ENCODE measurements around the gene SIGLEC15.
"Not testable (repeated sequence)": the region's sequence is repeated elsewhere in the genome, so short reads cannot be mapped to it uniquely, and the experiment has no call there.

Gene SIGLEC15

DNA sequence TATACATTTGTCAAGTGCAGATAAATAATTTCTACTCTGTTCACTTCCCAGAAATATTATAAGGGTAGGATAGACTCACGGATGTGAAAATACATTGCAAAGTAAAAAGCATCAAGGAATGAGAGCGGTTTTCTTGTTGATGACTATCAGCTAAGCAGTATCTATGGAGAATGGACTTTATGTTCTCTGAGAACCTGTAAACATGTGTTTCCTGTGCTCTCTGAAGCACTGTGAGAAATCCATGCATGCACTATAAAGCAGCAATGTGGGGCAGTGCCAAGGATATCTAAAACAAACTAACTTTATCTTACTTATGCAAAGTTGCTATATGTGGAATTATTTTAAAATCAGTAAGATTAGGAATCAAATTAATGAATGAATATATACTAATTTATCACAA, 4.4 kb upstream of the SIGLEC15 start:
- DNase-seq (ENCODE audit: low read depth), result no peak

DNA sequence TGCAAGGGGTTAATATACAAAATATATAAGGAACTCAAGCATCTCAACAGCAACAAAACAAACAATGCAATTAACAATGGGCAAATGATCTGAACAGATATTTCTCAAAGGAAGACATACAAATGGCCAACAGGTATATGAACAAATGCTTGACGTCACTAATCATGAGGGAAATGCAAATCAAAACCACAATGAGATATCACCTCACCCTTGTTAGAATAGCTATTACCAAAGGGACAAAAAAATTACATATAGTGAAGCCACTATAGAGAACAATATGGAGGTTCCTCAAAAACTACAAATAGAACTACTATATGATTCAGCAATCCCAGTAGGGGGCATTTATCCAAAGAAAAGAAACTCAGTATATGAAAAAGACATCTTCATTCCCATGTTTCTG, 3.8 kb upstream of the SIGLEC15 start:
- no peaks in the 10 kb centered on the region for H3K27me3 ChIP-seq (replicated peaks; ENCODE audit: control insufficient read depth, insufficient read depth, low read length)
- no peak overlapping the region for H3K9ac ChIP-seq (ENCODE audit: low read length)
- DNase-seq (ENCODE audit: low read depth), result no peak
- H3K4me1 ChIP-seq (ENCODE audit: control insufficient read depth, insufficient read depth, low read length), result no peaks in the 10 kb centered on the region
- H3K4me3 ChIP-seq (ENCODE audit: low read length), result no peak overlapping the region
- no peaks in the 10 kb centered on the region for H3K9me3 ChIP-seq (ENCODE audit: control insufficient read depth, low read length)
- no peaks in the 10 kb centered on the region for H3K36me3 ChIP-seq (ENCODE audit: control insufficient read depth, insufficient read depth, low read length, severe bottlenecking)

More for the DNA sequence above, 4.4 kb upstream of the SIGLEC15 start:
- H3K4me3 ChIP-seq (ENCODE audit: low read length), result no peak overlapping the region
- H3K27me3 ChIP-seq (replicated peaks; ENCODE audit: control insufficient read depth, insufficient read depth, low read length), result no peaks in the 10 kb centered on the region
- H3K9ac ChIP-seq (ENCODE audit: low read length), result no peak overlapping the region
- H3K9me3 ChIP-seq (ENCODE audit: control insufficient read depth, low read length), result no peaks in the 10 kb centered on the region
- no peaks in the 10 kb centered on the region for H3K4me1 ChIP-seq (ENCODE audit: control insufficient read depth, insufficient read depth, low read length)
- no peaks in the 10 kb centered on the region for H3K36me3 ChIP-seq (ENCODE audit: control insufficient read depth, insufficient read depth, low read length, severe bottlenecking)

DNA sequence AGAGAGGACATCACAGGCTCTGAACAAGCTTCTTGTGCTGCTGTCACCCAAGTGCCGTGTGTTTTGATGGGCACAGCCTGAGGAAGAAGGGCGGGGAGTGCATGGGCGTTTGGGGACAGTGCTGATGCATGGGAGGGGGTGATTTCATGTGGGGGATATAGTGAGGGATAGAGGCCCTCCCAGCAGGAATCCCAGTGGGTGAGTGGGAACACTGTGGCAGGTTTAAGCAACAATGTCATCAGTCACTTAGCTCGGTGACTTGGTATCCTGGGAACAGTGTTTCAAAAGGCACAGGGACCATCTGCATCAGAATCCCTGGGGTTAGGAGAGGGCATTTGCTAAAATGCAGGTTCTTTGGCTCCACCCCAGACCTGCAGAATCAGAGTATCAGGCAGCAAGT, 609 bp downstream of the SIGLEC15 start:
- H3K36me3 ChIP-seq (ENCODE audit: control insufficient read depth, insufficient read depth, low read length, severe bottlenecking), result no peaks in the 10 kb centered on the region
- DNase-seq (ENCODE audit: low read depth), result no peak
- no peak overlapping the region for H3K9ac ChIP-seq (ENCODE audit: low read length)
- H3K9me3 ChIP-seq (ENCODE audit: control insufficient read depth, low read length), result no peaks in the 10 kb centered on the region
- H3K4me3 ChIP-seq (ENCODE audit: low read length), result no peak overlapping the region
- no peaks in the 10 kb centered on the region for H3K27me3 ChIP-seq (replicated peaks; ENCODE audit: control insufficient read depth, insufficient read depth, low read length)
- peaks cover 11% of the 10 kb centered on the region for H3K4me1 ChIP-seq (ENCODE audit: control insufficient read depth, insufficient read depth, low read length)

DNA sequence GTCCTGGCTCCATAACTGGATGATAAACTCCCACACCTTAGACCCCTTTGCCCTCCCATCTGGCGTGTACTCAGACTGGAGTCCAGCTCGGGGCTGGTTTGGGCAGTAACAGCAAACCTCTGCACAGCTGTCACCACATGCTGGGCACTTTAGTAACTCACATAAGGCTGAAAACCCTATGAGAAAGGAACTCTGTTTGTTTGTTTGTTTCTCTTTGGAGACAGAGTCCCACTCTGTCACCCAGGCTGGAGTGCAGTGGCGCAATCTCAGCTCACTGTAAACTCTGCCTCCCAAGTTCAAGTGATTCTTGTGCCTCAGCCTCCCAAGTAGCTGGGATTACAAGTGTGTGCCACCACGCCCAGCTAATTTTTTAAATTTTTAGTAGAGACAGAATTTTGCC, 1.2 kb downstream of the SIGLEC15 start:
- not testable (repeated sequence) for H3K9ac ChIP-seq (ENCODE audit: low read length); H3K9me3 ChIP-seq (ENCODE audit: control insufficient read depth, low read length); H3K27me3 ChIP-seq (replicated peaks; ENCODE audit: control insufficient read depth, insufficient read depth, low read length); H3K4me3 ChIP-seq (ENCODE audit: low read length); H3K36me3 ChIP-seq (ENCODE audit: control insufficient read depth, insufficient read depth, low read length, severe bottlenecking); DNase-seq (ENCODE audit: low read depth)
- H3K4me1 ChIP-seq (ENCODE audit: control insufficient read depth, insufficient read depth, low read length), result peaks cover 11% of the 10 kb centered on the region

DNA sequence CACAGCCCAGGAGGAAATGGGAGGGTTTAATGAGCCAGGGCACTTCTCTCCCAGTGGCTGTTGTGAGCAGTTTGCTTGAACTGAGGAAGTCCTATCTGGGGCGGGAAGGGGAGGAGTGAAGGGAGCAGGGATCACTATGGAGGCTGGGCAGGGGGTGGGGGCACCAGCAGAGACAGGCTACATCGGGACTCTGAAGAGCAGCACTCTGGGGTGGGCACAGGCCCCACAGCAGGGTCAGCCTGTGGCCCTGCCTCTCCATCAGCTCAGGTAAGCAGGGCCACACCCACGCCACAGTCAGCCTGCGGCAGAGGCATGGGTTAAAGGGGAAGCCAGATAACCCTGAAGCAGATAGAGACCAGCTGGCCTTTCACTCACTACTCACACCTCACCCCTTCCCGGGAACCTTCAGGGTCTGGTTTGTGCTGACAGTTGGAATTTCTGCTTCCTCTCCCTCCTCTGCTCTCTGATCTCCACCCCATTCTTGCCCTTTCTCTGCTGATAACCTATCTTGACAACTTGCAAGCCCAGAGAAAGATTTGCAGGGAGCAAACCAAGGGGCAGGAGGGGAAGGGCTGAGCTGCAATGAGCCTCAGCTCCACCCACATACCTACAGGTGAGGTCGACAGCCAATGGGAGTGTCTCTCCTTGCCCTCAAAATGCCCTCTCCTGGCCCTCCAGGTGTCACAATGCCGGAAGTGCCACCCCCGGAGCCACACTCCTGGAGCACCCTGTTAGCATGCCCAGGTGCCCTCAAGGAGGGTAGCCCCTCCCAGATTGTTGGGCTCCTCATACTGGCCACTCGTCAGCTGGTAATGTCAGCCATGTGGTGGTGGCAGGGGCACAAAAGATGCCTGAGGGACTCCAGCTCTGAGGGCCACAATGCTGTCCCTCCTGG, 3.7 kb downstream of the SIGLEC15 start:
- H3K9me3 ChIP-seq (ENCODE audit: control insufficient read depth, low read length), result no peaks in the 10 kb centered on the region
- peaks cover 11% of the 10 kb centered on the region for H3K4me1 ChIP-seq (ENCODE audit: control insufficient read depth, insufficient read depth, low read length)
- no peaks in the 10 kb centered on the region for H3K27me3 ChIP-seq (replicated peaks; ENCODE audit: control insufficient read depth, insufficient read depth, low read length)
- no peak overlapping the region for H3K9ac ChIP-seq (ENCODE audit: low read length)
- no peaks in the 10 kb centered on the region for H3K36me3 ChIP-seq (ENCODE audit: control insufficient read depth, insufficient read depth, low read length, severe bottlenecking)
- no peak overlapping the region for H3K4me3 ChIP-seq (ENCODE audit: low read length)
- DNase-seq (ENCODE audit: low read depth), result no peak

DNA sequence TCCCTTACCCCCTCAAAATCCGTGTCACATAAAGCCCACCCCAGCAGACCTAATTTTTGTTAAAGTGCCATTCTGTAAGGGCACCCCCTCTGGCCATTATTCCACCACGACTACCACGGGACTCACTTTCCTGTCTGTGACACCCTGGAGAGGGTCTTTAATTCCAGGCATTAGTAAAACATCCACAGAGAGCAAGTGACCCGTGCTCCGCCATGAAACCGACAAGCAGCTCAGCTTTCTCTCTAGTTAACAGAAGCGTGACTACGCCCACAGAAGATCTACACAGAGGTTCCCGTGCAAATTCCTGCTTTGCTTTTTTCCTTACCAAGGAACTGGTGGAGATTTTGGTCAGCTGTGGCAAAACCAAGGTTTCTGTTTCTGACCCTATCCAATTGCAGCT, 4.4 kb downstream of the SIGLEC15 start:
- DNase-seq (ENCODE audit: low read depth), result no peak
- Histone ChIP-seq H3K27me3 (replicated peaks; ENCODE audit: control insufficient read depth, insufficient read depth, low read length) (no peaks in the 10 kb centered on the region), H3K9me3 (ENCODE audit: control insufficient read depth, low read length) (no peaks in the 10 kb centered on the region), H3K36me3 (ENCODE audit: control insufficient read depth, insufficient read depth, low read length, severe bottlenecking) (no peaks in the 10 kb centered on the region), H3K4me1 (ENCODE audit: control insufficient read depth, insufficient read depth, low read length) (peaks cover 11% of the 10 kb centered on the region), H3K9ac (ENCODE audit: low read length) (no peak overlapping the region), H3K4me3 (ENCODE audit: low read length) (no peak overlapping the region)

DNA sequence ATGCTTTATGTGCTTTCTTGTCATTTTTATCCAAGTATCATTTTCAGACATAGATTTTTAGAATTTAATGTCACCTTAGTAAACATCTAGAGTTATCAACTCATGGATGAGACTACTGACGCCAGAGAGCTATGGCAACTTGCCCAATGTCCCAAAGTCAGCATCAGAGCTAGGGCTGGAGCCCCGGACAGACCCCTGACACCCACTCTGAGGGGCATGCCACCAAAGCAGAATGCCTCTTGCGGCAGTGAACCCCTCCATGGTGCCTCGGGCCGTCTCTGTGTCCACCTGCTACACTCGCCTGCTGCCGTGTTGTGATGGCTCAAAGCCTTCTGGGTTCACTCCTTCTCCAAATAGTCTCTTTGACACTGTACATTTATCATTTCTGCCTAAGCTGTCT, 5.4 kb downstream of the SIGLEC15 start:
- no peaks in the 10 kb centered on the region for H3K27me3 ChIP-seq (replicated peaks; ENCODE audit: control insufficient read depth, insufficient read depth, low read length)
- no peak overlapping the region for H3K4me3 ChIP-seq (ENCODE audit: low read length)
- no peaks in the 10 kb centered on the region for H3K9me3 ChIP-seq (ENCODE audit: control insufficient read depth, low read length)
- peaks cover 11% of the 10 kb centered on the region for H3K4me1 ChIP-seq (ENCODE audit: control insufficient read depth, insufficient read depth, low read length)
- DNase-seq (ENCODE audit: low read depth), result no peak
- H3K9ac ChIP-seq (ENCODE audit: low read length), result no peak overlapping the region
- no peaks in the 10 kb centered on the region for H3K36me3 ChIP-seq (ENCODE audit: control insufficient read depth, insufficient read depth, low read length, severe bottlenecking)

DNA sequence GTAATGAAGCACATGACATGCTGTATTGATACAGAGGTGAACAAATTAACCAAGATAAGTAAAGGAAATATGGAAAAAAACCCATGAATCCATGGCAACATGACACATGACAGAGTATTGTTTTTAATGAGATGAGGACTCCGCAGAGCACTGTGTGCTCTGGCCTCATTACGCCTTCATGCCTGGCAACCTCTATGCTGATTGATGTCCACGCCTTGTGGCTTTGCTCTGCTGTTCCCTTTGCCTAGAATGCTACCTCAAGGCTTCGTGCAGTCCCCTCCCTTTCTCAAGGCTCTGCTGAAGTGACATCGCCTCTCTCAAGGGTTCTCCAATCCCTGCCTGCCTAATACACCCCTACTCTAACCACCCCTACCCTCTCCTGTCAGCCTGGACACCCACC, 8.4 kb downstream of the SIGLEC15 start:
- peaks cover 3% of the 10 kb centered on the region for H3K27me3 ChIP-seq (replicated peaks; ENCODE audit: control insufficient read depth, insufficient read depth, low read length)
- H3K4me3 ChIP-seq (ENCODE audit: low read length), result no peak overlapping the region
- no peak for DNase-seq (ENCODE audit: low read depth)
- H3K9me3 ChIP-seq (ENCODE audit: control insufficient read depth, low read length), result no peaks in the 10 kb centered on the region
- peaks cover 7% of the 10 kb centered on the region for H3K4me1 ChIP-seq (ENCODE audit: control insufficient read depth, insufficient read depth, low read length)
- H3K9ac ChIP-seq (ENCODE audit: low read length), result no peak overlapping the region
- no peaks in the 10 kb centered on the region for H3K36me3 ChIP-seq (ENCODE audit: control insufficient read depth, insufficient read depth, low read length, severe bottlenecking)

DNA sequence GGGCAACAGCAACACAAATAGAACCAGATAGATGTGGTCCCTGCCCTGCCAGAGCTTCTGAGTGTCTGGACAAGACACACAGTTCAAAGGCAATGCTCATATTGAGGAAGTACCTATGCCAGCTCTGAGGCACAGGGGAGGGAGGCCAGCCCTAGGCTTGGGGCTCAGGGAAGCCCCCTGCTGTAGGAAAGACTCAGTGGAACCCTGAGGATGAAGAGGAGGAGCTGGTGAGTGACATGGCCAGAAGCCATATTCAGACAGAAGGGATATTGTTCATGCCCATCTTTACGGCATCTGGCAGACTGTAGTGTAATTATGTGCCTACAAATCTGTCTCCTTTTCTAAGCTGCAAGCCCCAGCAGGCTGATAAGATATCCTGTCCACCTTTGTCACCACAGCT, 8.8 kb downstream of the SIGLEC15 start:
- Histone ChIP-seq H3K4me1 (ENCODE audit: control insufficient read depth, insufficient read depth, low read length) (peaks cover 7% of the 10 kb centered on the region), H3K36me3 (ENCODE audit: control insufficient read depth, insufficient read depth, low read length, severe bottlenecking) (no peaks in the 10 kb centered on the region), H3K4me3 (ENCODE audit: low read length) (no peak overlapping the region), H3K27me3 (replicated peaks; ENCODE audit: control insufficient read depth, insufficient read depth, low read length) (peaks cover 3% of the 10 kb centered on the region), H3K9ac (ENCODE audit: low read length) (no peak overlapping the region), H3K9me3 (ENCODE audit: control insufficient read depth, low read length) (no peaks in the 10 kb centered on the region)
- no peak for DNase-seq (ENCODE audit: low read depth)

DNA sequence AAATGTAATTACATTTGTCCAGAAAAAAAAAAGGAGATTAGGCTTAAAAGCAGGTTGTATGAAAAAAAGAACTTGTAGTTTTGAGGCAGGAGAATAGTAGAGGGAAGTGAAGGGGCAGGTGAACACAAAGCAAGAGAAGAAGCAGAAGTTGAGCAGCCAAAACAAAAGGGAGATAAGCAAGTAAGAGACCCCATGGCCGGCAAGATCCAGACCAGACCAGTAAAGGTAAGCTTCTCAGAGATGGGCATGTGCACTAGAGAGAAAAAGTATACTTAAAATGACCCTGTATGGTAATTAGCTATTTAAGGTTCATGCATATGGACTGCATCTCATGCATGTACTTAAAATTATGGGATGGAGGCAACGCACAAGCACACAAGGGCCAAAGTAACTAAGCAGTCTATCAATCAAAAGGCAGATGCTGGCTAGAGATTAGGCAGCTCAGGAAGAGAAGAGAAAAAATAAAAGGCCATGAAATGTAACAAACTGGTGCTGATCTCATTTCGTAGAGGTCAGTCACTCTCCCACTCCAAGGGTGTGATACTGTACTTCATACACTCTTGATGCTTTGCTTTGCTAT, 9.7 kb downstream of the SIGLEC15 start:
- DNase-seq (ENCODE audit: low read depth), result no peak
- peaks cover 10% of the 10 kb centered on the region for H3K4me1 ChIP-seq (ENCODE audit: control insufficient read depth, insufficient read depth, low read length)
- no peaks in the 10 kb centered on the region for H3K36me3 ChIP-seq (ENCODE audit: control insufficient read depth, insufficient read depth, low read length, severe bottlenecking)
- H3K27me3 ChIP-seq (replicated peaks; ENCODE audit: control insufficient read depth, insufficient read depth, low read length), result peaks cover 3% of the 10 kb centered on the region
- no peak overlapping the region for H3K9ac ChIP-seq (ENCODE audit: low read length)
- H3K9me3 ChIP-seq (ENCODE audit: control insufficient read depth, low read length), result no peaks in the 10 kb centered on the region
- no peak overlapping the region for H3K4me3 ChIP-seq (ENCODE audit: low read length)

DNA sequence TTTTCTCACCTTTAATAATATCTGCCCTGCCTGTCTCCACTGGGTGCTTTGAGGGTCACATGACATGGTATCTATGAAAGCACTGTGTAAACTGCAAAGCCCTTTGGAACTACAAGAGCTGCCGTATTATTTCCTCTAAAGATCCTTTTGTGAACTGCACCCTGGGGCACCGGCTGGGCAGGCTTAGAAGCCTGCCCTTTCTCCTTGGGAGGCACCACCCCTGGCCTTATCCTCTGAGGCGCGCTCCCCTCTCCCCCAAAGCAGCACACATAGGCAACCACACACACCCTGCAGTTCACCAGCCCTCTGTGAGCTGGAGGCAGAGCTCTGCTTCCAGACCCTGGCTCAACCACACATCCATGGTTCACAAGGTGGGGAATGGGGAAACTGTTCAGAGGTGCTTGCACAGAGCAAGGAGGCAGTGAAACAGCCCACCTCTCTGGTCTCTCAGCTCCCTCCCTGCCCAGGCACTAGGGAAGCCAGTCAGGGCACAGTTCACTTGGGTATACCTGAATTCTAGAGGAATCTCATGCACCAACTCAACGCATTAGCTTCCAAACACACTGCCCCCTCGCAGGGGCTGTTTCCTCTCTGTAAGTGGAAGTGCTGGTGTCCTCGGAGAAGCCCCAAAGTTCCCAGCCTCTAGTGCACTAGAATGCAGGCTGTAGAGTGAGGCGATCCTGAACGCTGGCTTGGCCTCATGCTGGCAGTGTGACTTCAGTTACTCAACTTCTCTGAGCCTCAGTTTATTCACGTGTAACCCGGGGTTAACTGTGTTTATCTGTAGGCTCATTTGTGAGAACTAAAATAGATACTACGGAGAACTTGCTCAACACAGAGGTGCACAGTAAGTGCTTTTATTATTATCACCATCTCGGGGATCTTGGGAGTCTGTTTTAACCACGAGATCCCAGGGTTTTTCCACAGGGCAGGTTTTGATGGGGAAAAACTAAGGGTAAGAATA, 11.0 kb downstream of the SIGLEC15 start:
- Histone ChIP-seq H3K4me1 (ENCODE audit: control insufficient read depth, insufficient read depth, low read length) (peaks cover 10% of the 10 kb centered on the region), H3K9ac (ENCODE audit: low read length) (no peak overlapping the region), H3K4me3 (ENCODE audit: low read length) (no peak overlapping the region), H3K36me3 (ENCODE audit: control insufficient read depth, insufficient read depth, low read length, severe bottlenecking) (no peaks in the 10 kb centered on the region), H3K9me3 (ENCODE audit: control insufficient read depth, low read length) (no peaks in the 10 kb centered on the region), H3K27me3 (replicated peaks; ENCODE audit: control insufficient read depth, insufficient read depth, low read length) (peaks cover 3% of the 10 kb centered on the region)
- DNase-seq (ENCODE audit: low read depth), result no peak
